Keratinocyte (primary cell): ENCODE results near the gene SPTLC3.

ENCODE experiments used
- EZH2 ChIP-seq: IDR thresholded peaks from one replicate; pipeline ENCODE4 v1.6.1; 2012; ENCODE audit warnings: inconsistent platforms, mild to moderate bottlenecking, low read length, moderate library complexity
- TF ChIP-seq, protein P1 (sequence below), 3 experiments: IDR thresholded peaks in 1 of 3; conservative IDR thresholded peaks in 1 of 3; optimal IDR thresholded peaks in 1 of 3; 2 replicates in 2 of 3; 3 replicates in 1 of 3; pipeline versions ENCODE3 to v1.5.1; 2011; ENCODE audit warnings: low read length in 3 of 3, mild to moderate bottlenecking in 3 of 3, moderate library complexity in 2 of 3, control low read depth in 1 of 3, inconsistent platforms in 1 of 3; ENCODE audit not compliant: insufficient read depth in 2 of 3; ENCODE audit errors: extremely low read depth in 1 of 3

DNA sequence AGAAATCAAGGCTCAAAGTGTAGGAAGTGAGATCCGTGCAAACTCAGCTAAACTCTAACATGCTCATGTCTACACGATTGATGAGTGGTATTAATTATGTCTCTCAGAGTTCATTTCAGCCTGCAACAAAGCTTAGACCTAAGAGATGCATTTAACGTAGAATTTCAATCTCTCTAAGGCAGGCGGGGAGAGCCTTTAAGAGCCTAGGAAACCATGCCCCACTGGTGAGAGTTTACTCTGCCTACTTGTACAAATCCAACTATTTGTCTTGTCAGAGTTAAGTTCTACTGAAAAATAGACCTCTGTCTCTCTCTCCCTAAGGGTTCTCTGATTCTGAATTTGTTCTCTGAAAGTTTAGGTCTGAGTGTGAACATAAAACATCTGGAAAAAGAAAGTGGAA is 100.9 kb downstream of the SPTLC3 start:
- TF ChIP-seq, protein P1, sequence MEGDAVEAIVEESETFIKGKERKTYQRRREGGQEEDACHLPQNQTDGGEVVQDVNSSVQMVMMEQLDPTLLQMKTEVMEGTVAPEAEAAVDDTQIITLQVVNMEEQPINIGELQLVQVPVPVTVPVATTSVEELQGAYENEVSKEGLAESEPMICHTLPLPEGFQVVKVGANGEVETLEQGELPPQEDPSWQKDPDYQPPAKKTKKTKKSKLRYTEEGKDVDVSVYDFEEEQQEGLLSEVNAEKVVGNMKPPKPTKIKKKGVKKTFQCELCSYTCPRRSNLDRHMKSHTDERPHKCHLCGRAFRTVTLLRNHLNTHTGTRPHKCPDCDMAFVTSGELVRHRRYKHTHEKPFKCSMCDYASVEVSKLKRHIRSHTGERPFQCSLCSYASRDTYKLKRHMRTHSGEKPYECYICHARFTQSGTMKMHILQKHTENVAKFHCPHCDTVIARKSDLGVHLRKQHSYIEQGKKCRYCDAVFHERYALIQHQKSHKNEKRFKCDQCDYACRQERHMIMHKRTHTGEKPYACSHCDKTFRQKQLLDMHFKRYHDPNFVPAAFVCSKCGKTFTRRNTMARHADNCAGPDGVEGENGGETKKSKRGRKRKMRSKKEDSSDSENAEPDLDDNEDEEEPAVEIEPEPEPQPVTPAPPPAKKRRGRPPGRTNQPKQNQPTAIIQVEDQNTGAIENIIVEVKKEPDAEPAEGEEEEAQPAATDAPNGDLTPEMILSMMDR (optimal IDR thresholded peaks at IDR 0.05 in 1 of 3, IDR thresholded peaks at IDR 0.05 in 1 of 3, conservative IDR thresholded peaks at IDR 0.05 in 1 of 3; ENCODE audit: extremely low read depth in 1 of 3, insufficient read depth in 2 of 3, low read length in 3 of 3): no peak
- no peak for TF ChIP-seq EZH2
